Thyroid gland (tissue), 4 donors: Measurements from ENCODE around the gene TCP11. TPM values are rescaled to one million over a fixed set of nuclear protein-coding genes. Genes with fewer than 3 reads are reported as not detected.

Experiments used
- DNase-seq, 2 donors: peaks; one replicate each; pipeline ENCODE4 v3.0.0-alpha.2; 2019
- H3K27ac ChIP-seq, 3 donors: fragments of 200-600 bp; sonication (generic); 1 replicate in 2 of 3; 2 replicates in 1 of 3; pipeline ENCODE4 v1.5.1; 2016 to 2019; ENCODE audit warnings: mild to moderate bottlenecking in 1 of 3, moderate library complexity in 1 of 3
- H3K27me3 ChIP-seq: fragments of 200-600 bp; sonication (generic); one replicate; pipeline ENCODE4 v1.5.1; 2019
- H3K36me3 ChIP-seq, 2 donors: fragments of 200-600 bp; sonication (generic); one replicate each; pipeline ENCODE4 v1.5.1; 2016 to 2019
- H3K4me1 ChIP-seq, 2 donors: fragments of 200-600 bp; sonication (generic); one replicate each; pipeline ENCODE4 v1.5.1; 2017 to 2019
- H3K4me3 ChIP-seq, 3 donors: fragments of 200-600 bp; sonication (generic); replicated peaks in 1 of 3; 1 replicate in 2 of 3; 2 replicates in 1 of 3; pipeline ENCODE4 v1.5.1; 2016; ENCODE audit warnings: mild to moderate bottlenecking in 1 of 3
- H3K9me3 ChIP-seq: fragments of 200-600 bp; sonication (generic); one replicate; pipeline ENCODE4 v1.5.1; 2017
- CTCF ChIP-seq, 6 experiments: fragments of 200-600 bp in 3 of 6; fragments of 450-650 bp in 3 of 6; sonication (generic) in 3 of 6; IDR thresholded peaks; one replicate each; pipeline ENCODE4 v1.5.1; 2016 to 2019; ENCODE audit warnings: antibody characterized with exemption in 6 of 6, mild to moderate bottlenecking in 2 of 6, inconsistent platforms in 1 of 6, moderate library complexity in 1 of 6
- POLR2A ChIP-seq, 2 donors: fragments of 450-650 bp; IDR thresholded peaks; one replicate each; pipeline ENCODE4 v1.6.1; 2017; ENCODE audit warnings: antibody characterized with exemption in 2 of 2, mild to moderate bottlenecking in 2 of 2, moderate library complexity in 1 of 2
- WGBS, 2 donors: methylation state at CpG; one replicate each; pipeline ENCODE4 v1.1.5; 2017; 5-methylcytosine and 5-hydroxymethylcytosine counted together
- intact Hi-C: fragments of 100-400 bp; cut with DNase I; formaldehyde crosslinking; loops from one replicate; pipeline ENCODE4 v1.15.1; 2023
- total RNA-seq, 4 donors: library from RNA; depleted of rRNA; stranded (reverse); fragments of >200 nt; gene quantifications; one replicate each; pipeline ENCODE4 v1.2.3, GENCODE V29; 2016

The TCP11 gene
- total RNA-seq, 4 donors from 2014 or later, result 1.0 to 2.8 TPM; not detected in 2

- peaks cover under 1 to 4% of the 10 kb centered on the region in 2 donors for H3K36me3 ChIP-seq
- no peaks in the 10 kb centered on the region for H3K9me3 ChIP-seq
- no peak overlapping the region for H3K27ac ChIP-seq
- H3K4me3 ChIP-seq, result no peak overlapping the region
- intact Hi-C loops, result loop anchor here (10.0 kb wide), 1 partner anchor 62 kb away; no protein-coding TSS in a partner anchor
- TF ChIP-seq CTCF (IDR thresholded peaks at IDR 0.05) (no peak), POLR2A (IDR thresholded peaks at IDR 0.05) (no peak)
- peaks cover 0 to 4% of the 10 kb centered on the region in 2 donors for H3K4me1 ChIP-seq
- H3K27me3 ChIP-seq, result no peaks in the 10 kb centered on the region
- 87 to 97% methylated on average over 9 of the region's 9 CpGs for WGBS, 2 donors
- DNase-seq, result no peak
Measured at GRCh38 chr6:35072698-35073055, 68.5 kb downstream of the TCP11 start.

- DNase-seq, result peak in 1 of 2 donors; percentile 28
- TF ChIP-seq CTCF (IDR thresholded peaks at IDR 0.05), result no peak
- no peak for TF ChIP-seq POLR2A (IDR thresholded peaks at IDR 0.05)
- no peak overlapping the region for H3K27ac ChIP-seq
- H3K4me3 ChIP-seq, result no peak overlapping the region
- H3K36me3 ChIP-seq, result peaks cover 0 to 2% of the 10 kb centered on the region in 2 donors
- H3K4me1 ChIP-seq, result peaks cover 0 to 4% of the 10 kb centered on the region in 2 donors
- no peaks in the 10 kb centered on the region for H3K9me3 ChIP-seq
- intact Hi-C loops, result loop anchor here (10.0 kb wide), 1 partner anchor 63 kb away; no protein-coding TSS in a partner anchor
- H3K27me3 ChIP-seq, result no peaks in the 10 kb centered on the region
- 72 to 76% methylated on average over 15 of the region's 15 CpGs for WGBS, 2 donors
Measured at GRCh38 chr6:35072051-35072697, 69.0 kb downstream of the TCP11 start.

GRCh38 chr6:35071347-35071994, 69.7 kb downstream of the TCP11 start:
- Histone ChIP-seq H3K36me3 (no peaks in the 10 kb centered on the region), H3K4me1 (peaks cover 1 to 4% of the 10 kb centered on the region in 2 donors), H3K9me3 (no peaks in the 10 kb centered on the region), H3K27ac (no peak overlapping the region), H3K4me3 (no peak overlapping the region), H3K27me3 (no peaks in the 10 kb centered on the region)
- intact Hi-C loops, result loop anchor here (10.0 kb wide), 1 partner anchor 63 kb away; no protein-coding TSS in a partner anchor
- DNase-seq, result no peak
- TF ChIP-seq POLR2A (IDR thresholded peaks at IDR 0.05) (no peak), CTCF (IDR thresholded peaks at IDR 0.05) (no peak)
- WGBS, 2 donors, result 76 to 84% methylated on average over 10 to 11 of the region's 12 CpGs

- peaks cover 15 to 17% of the 10 kb centered on the region in 2 donors for H3K4me1 ChIP-seq
- no peak overlapping the region for H3K4me3 ChIP-seq
- no peaks in the 10 kb centered on the region for H3K36me3 ChIP-seq
- 93 to 98% methylated on average over 2 of the region's 2 CpGs for WGBS, 2 donors
- TF ChIP-seq CTCF (IDR thresholded peaks at IDR 0.05) (no peak), POLR2A (IDR thresholded peaks at IDR 0.05) (no peak)
- no peak overlapping the region for H3K27ac ChIP-seq
- DNase-seq, result no peak
- intact Hi-C loops, result loop anchor here (10.0 kb wide), 1 partner anchor 65 kb away; no protein-coding TSS in a partner anchor
- no peaks in the 10 kb centered on the region for H3K9me3 ChIP-seq
- no peaks in the 10 kb centered on the region for H3K27me3 ChIP-seq
Measured at GRCh38 chr6:35070111-35070510, 71.0 kb downstream of the TCP11 start.

GRCh38 chr6:35069262-35069661, 71.9 kb downstream of the TCP11 start:
- Histone ChIP-seq H3K27me3 (no peaks in the 10 kb centered on the region), H3K27ac (no peak overlapping the region), H3K4me1 (peaks cover 22 to 24% of the 10 kb centered on the region in 2 donors), H3K9me3 (no peaks in the 10 kb centered on the region), H3K4me3 (no peak overlapping the region), H3K36me3 (no peaks in the 10 kb centered on the region)
- intact Hi-C loops, result no loop called here
- TF ChIP-seq CTCF (IDR thresholded peaks at IDR 0.05), result no peak
- TF ChIP-seq POLR2A (IDR thresholded peaks at IDR 0.05), result no peak
- no peak for DNase-seq
- WGBS, 2 donors, result 97 to 100% methylated on average over 2 of the region's 2 CpGs
